ENCODE measurements around the gene AMACR. TPM values are rescaled to one million over a fixed set of nuclear protein-coding genes. Genes with fewer than 3 reads are reported as not detected.
"Not testable (repeated sequence)": the region's sequence is repeated elsewhere in the genome, so short reads cannot be mapped to it uniquely, and the experiment has no call there.

Gene AMACR
- total RNA-seq, 2 experiments from 2014 or later: 6.5 to 7.7 TPM

GRCh38 chr5:33966805-33967204 is 41.0 kb downstream of the AMACR start:
- Mint-ChIP-seq H3K36me3 (ENCODE audit: low read depth) (no peaks in the 10 kb centered on the region), H3K4me3 (no peak overlapping the region), H3K27ac (no peak overlapping the region), H3K9me3 (no peaks in the 10 kb centered on the region), H3K27me3 (peaks cover 1% of the 10 kb centered on the region), H3K4me1 (ENCODE audit: low read depth) (peaks cover 7% of the 10 kb centered on the region)
- CTCF ChIA-PET: interaction anchor here (1.4 kb wide), 1 partner anchor 32 kb away, joined by 6 read pairs; no protein-coding TSS in a partner anchor
- TF ChIP-seq, protein P1, sequence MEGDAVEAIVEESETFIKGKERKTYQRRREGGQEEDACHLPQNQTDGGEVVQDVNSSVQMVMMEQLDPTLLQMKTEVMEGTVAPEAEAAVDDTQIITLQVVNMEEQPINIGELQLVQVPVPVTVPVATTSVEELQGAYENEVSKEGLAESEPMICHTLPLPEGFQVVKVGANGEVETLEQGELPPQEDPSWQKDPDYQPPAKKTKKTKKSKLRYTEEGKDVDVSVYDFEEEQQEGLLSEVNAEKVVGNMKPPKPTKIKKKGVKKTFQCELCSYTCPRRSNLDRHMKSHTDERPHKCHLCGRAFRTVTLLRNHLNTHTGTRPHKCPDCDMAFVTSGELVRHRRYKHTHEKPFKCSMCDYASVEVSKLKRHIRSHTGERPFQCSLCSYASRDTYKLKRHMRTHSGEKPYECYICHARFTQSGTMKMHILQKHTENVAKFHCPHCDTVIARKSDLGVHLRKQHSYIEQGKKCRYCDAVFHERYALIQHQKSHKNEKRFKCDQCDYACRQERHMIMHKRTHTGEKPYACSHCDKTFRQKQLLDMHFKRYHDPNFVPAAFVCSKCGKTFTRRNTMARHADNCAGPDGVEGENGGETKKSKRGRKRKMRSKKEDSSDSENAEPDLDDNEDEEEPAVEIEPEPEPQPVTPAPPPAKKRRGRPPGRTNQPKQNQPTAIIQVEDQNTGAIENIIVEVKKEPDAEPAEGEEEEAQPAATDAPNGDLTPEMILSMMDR (IDR thresholded peaks at IDR 0.05): no peak
- ATAC-seq (no peak), DNase-seq (no peak)
- intact Hi-C loops (cut with micrococcal nuclease): no loop called here
- POLR2A ChIA-PET: no interaction called here

- Mint-ChIP-seq H3K4me3 (no peak overlapping the region), H3K27me3 (peaks cover 3% of the 10 kb centered on the region), H3K4me1 (ENCODE audit: low read depth) (peaks cover 7% of the 10 kb centered on the region), H3K9me3 (no peaks in the 10 kb centered on the region), H3K27ac (no peak overlapping the region), H3K36me3 (ENCODE audit: low read depth) (no peaks in the 10 kb centered on the region)
- ATAC-seq: peak; percentile 62
- DNase-seq: no peak
- intact Hi-C loops (cut with micrococcal nuclease): no loop called here
- TF ChIP-seq, protein P1 (IDR thresholded peaks at IDR 0.05): no peak
- CTCF ChIA-PET: interaction anchor here (0.9 to 1.1 kb wide), 2 partner anchors 29 to 41 kb away, joined by 3 read pairs; no protein-coding TSS in a partner anchor
- POLR2A ChIA-PET: no interaction called here
Observed at GRCh38 chr5:33964132-33964700, 43.6 kb downstream of the AMACR start.

DNA sequence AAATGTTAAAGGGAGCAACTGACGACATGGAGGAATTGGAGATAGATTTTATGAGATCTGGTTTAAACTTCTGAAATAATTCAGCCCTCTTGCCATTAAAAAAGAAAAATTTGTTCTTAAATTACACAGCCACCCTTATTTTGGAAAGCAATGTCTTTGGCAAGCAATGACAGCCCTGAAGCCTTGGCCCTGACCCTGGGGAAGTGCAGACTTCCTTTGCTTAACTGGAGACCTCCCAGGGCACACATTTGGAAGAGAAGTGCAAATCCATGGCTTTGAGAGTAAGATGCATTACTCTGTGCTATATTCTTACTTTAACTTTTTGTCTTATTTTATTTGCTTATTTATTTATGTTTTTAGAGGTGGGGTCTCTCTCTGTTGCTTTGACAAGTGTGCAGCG is 49.7 kb downstream of the AMACR start:
- ChIA-PET POLR2A (no interaction called here), CTCF (interaction anchor here (3.0 kb wide), 1 partner anchor 23 kb away, joined by 9 read pairs; the partner anchor contains the start of gene RXFP3)
- TF ChIP-seq, protein P1 (IDR thresholded peaks at IDR 0.05): no peak
- H3K4me3 Mint-ChIP-seq: no peak overlapping the region
- peaks cover 3% of the 10 kb centered on the region for H3K9me3 Mint-ChIP-seq
- no peaks in the 10 kb centered on the region for H3K4me1 Mint-ChIP-seq (ENCODE audit: low read depth)
- ATAC-seq (no peak), DNase-seq (no peak)
- peaks cover 8% of the 10 kb centered on the region for H3K27me3 Mint-ChIP-seq
- H3K36me3 Mint-ChIP-seq (ENCODE audit: low read depth): no peaks in the 10 kb centered on the region
- H3K27ac Mint-ChIP-seq: no peak overlapping the region
- intact Hi-C loops (cut with micrococcal nuclease): no loop called here

GRCh38 chr5:33957577-33958150 is 50.2 kb downstream of the AMACR start:
- POLR2A ChIA-PET: no interaction called here
- ATAC-seq (no peak), DNase-seq (no peak)
- CTCF ChIA-PET: interaction anchor here (1.4 kb wide), 1 partner anchor 22 kb away, joined by 5 read pairs; no protein-coding TSS in a partner anchor
- Mint-ChIP-seq H3K27me3 (peaks cover 8% of the 10 kb centered on the region), H3K9me3 (peaks cover 3% of the 10 kb centered on the region), H3K27ac (no peak overlapping the region), H3K36me3 (ENCODE audit: low read depth) (no peaks in the 10 kb centered on the region), H3K4me1 (ENCODE audit: low read depth) (no peaks in the 10 kb centered on the region), H3K4me3 (no peak overlapping the region)
- intact Hi-C loops (cut with micrococcal nuclease): no loop called here
- TF ChIP-seq, protein P1 (IDR thresholded peaks at IDR 0.05): no peak

- DNase-seq; H3K9me3 Mint-ChIP-seq; ATAC-seq; H3K4me3 Mint-ChIP-seq; H3K27ac Mint-ChIP-seq; H3K4me1 Mint-ChIP-seq (ENCODE audit: low read depth); POLR2A ChIA-PET; H3K27me3 Mint-ChIP-seq; CTCF ChIA-PET; H3K36me3 Mint-ChIP-seq (ENCODE audit: low read depth); intact Hi-C loops (cut with micrococcal nuclease): not testable (repeated sequence)
Observed at GRCh38 chr5:33952175-33952574, 55.7 kb downstream of the AMACR start.

Data from activated CD8-positive, alpha-beta T cell treated with anti-CD3 and anti-CD28 coated beads for 36 hours (primary cell).